DND-41 (cell line): ENCODE data around the gene HCN3.

Source experiments
- CTCF ChIP-seq: IDR thresholded peaks from 2 replicates; pipeline ENCODE4 v1.5.1; 2012; ENCODE audit warnings: borderline replicate concordance, low read length, moderate library complexity, mild to moderate bottlenecking; ENCODE audit not compliant: poor library complexity, severe bottlenecking; ENCODE audit errors: extremely low read depth
- EZH2 ChIP-seq: IDR thresholded peaks from 3 replicates; pipeline ENCODE4 v1.6.1; 2012; ENCODE audit warnings: borderline replicate concordance, low read depth, mild to moderate bottlenecking, moderate library complexity, low read length, inconsistent platforms; ENCODE audit not compliant: severe bottlenecking

DNA sequence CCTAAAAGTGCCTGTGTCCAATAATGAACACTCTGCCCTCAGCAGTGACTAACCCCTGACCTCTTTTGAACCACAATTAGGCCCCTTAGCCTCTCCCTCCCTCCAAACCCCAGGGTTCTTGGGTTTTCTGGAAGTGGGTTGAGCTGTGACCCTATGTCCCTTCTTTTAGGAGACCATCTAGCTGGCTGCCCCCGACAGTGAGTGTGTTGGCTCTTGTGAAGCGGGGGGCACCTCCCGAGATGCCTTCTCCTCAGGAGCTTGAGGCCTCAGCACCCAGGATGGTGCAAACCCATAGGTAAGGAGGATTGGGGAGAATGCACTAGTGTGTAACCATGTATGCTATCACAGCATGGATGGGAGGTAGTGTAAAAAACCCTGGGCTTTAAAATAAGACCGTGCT lies 50.7 kb downstream of the HCN3 start:
- no peak for TF ChIP-seq CTCF
- TF ChIP-seq EZH2: no peak
